ENCODE measurements around the gene KCNJ12. TPM values are rescaled to one million over a fixed set of nuclear protein-coding genes. Genes with fewer than 3 reads are reported as not detected.
A peak's percentile ranks its signal among the peaks of the same experiment; 100 is the strongest.

Gene KCNJ12
- total RNA-seq, 2 donors from 2014 or later, result 12.0 to 17.3 TPM

GRCh38 chr17:21388066-21388465, 11.9 kb downstream of the KCNJ12 start:
- no peak for DNase-seq (ENCODE audit: low spot score)
- Histone ChIP-seq H3K27ac (peak overlapping the region in 1 of 2 donors; percentile 39), H3K27me3 (no peaks in the 10 kb centered on the region), H3K4me3 (no peak overlapping the region), H3K4me1 (peaks cover 0 to 20% of the 10 kb centered on the region in 2 donors), H3K36me3 (no peaks in the 10 kb centered on the region), H3K9me3 (no peaks in the 10 kb centered on the region)
- TF ChIP-seq, protein P1, sequence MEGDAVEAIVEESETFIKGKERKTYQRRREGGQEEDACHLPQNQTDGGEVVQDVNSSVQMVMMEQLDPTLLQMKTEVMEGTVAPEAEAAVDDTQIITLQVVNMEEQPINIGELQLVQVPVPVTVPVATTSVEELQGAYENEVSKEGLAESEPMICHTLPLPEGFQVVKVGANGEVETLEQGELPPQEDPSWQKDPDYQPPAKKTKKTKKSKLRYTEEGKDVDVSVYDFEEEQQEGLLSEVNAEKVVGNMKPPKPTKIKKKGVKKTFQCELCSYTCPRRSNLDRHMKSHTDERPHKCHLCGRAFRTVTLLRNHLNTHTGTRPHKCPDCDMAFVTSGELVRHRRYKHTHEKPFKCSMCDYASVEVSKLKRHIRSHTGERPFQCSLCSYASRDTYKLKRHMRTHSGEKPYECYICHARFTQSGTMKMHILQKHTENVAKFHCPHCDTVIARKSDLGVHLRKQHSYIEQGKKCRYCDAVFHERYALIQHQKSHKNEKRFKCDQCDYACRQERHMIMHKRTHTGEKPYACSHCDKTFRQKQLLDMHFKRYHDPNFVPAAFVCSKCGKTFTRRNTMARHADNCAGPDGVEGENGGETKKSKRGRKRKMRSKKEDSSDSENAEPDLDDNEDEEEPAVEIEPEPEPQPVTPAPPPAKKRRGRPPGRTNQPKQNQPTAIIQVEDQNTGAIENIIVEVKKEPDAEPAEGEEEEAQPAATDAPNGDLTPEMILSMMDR (IDR thresholded peaks at IDR 0.05), result no peak

GRCh38 chr17:21388944-21389343, 12.8 kb downstream of the KCNJ12 start:
- DNase-seq (ENCODE audit: low spot score), result no peak
- no peaks in the 10 kb centered on the region for H3K9me3 ChIP-seq
- TF ChIP-seq, protein P1 (IDR thresholded peaks at IDR 0.05), result no peak
- H3K27ac ChIP-seq, result no peak overlapping the region
- H3K4me1 ChIP-seq, result peaks cover 0 to 14% of the 10 kb centered on the region in 2 donors
- H3K4me3 ChIP-seq, result no peak overlapping the region
- no peaks in the 10 kb centered on the region for H3K27me3 ChIP-seq
- H3K36me3 ChIP-seq, result no peaks in the 10 kb centered on the region

- Histone ChIP-seq H3K9me3 (no peaks in the 10 kb centered on the region), H3K27me3 (no peaks in the 10 kb centered on the region), H3K36me3 (no peaks in the 10 kb centered on the region), H3K4me3 (no peak overlapping the region), H3K4me1 (peaks cover 0 to 14% of the 10 kb centered on the region in 2 donors), H3K27ac (no peak overlapping the region)
- TF ChIP-seq, protein P1 (IDR thresholded peaks at IDR 0.05), result no peak
- no peak for DNase-seq (ENCODE audit: low spot score)
Measured at GRCh38 chr17:21389394-21389793, 13.2 kb downstream of the KCNJ12 start.

DNA sequence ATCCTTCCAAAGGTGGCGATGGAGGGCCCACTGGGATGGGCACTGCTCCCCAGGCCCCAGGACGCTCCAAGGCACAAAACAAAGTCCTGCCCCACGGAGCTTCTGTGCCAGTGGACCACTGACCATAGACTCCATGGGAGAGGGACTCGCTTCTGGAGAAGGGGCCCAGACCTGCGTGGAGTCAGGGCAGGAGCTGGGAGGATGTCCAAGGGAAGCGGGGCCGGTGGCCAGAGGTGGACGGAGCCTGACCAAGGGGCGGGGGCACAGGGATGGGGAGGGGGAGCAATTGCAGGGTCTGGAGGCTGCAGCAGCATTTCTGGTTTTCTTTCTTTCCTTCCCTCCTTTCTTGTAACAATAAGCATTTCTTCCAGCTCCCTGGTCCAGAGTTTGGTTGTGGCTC, 14.1 kb downstream of the KCNJ12 start:
- H3K4me1 ChIP-seq, result peaks cover 0 to 14% of the 10 kb centered on the region in 2 donors
- no peak for DNase-seq (ENCODE audit: low spot score)
- H3K27ac ChIP-seq, result no peak overlapping the region
- no peaks in the 10 kb centered on the region for H3K9me3 ChIP-seq
- no peaks in the 10 kb centered on the region for H3K36me3 ChIP-seq
- no peaks in the 10 kb centered on the region for H3K27me3 ChIP-seq
- TF ChIP-seq, protein P1 (IDR thresholded peaks at IDR 0.05), result no peak
- H3K4me3 ChIP-seq, result no peak overlapping the region

- H3K27ac ChIP-seq, result no peak overlapping the region
- H3K4me1 ChIP-seq, result peaks cover 0 to 21% of the 10 kb centered on the region in 2 donors
- H3K9me3 ChIP-seq, result no peaks in the 10 kb centered on the region
- no peak for DNase-seq (ENCODE audit: low spot score)
- no peaks in the 10 kb centered on the region for H3K36me3 ChIP-seq
- no peaks in the 10 kb centered on the region for H3K27me3 ChIP-seq
- no peak overlapping the region for H3K4me3 ChIP-seq
- TF ChIP-seq, protein P1 (IDR thresholded peaks at IDR 0.05), result no peak
Measured at GRCh38 chr17:21392266-21392665, 16.1 kb downstream of the KCNJ12 start.

- H3K27ac ChIP-seq, result no peak overlapping the region
- no peak for DNase-seq (ENCODE audit: low spot score)
Measured at GRCh38 chr17:21394265-21394664, 18.1 kb downstream of the KCNJ12 start.

More at GRCh38 chr17:21394265-21394664, 18.1 kb downstream of the KCNJ12 start:
- no peaks in the 10 kb centered on the region for H3K36me3 ChIP-seq
- H3K4me1 ChIP-seq, result peaks cover 0 to 27% of the 10 kb centered on the region in 2 donors
- no peaks in the 10 kb centered on the region for H3K9me3 ChIP-seq
- H3K27me3 ChIP-seq, result no peaks in the 10 kb centered on the region
- H3K4me3 ChIP-seq, result no peak overlapping the region
- TF ChIP-seq, protein P1 (IDR thresholded peaks at IDR 0.05), result no peak

Data from right atrium auricular region (tissue), 2 donors.